DOHH2 (cell line): ENCODE data around the gene AHCTF1.

Experiments used
- H3F3A ChIP-seq: fragments of 200-600 bp; sonication (generic), shearing (Covaris generic); 2 replicates; pipeline ENCODE4 v1.6.0; 2016; ENCODE audit warnings: antibody characterized with exemption, mild to moderate bottlenecking; ENCODE audit not compliant: control insufficient read depth, insufficient read depth
- H3K27ac ChIP-seq: fragments of 200-600 bp; sonication (generic); 2 replicates; pipeline ENCODE4 v1.5.1; 2014; ENCODE audit warnings: low read depth, mild to moderate bottlenecking, low read length, moderate library complexity
- H3K27me3 ChIP-seq: fragments of 200-600 bp; sonication (generic); 2 replicates; pipeline ENCODE4 v1.6.1; 2014; ENCODE audit warnings: mild to moderate bottlenecking, low read length, mixed read lengths; ENCODE audit not compliant: control insufficient read depth
- H3K36me3 ChIP-seq: fragments of 200-600 bp; sonication (generic); 2 replicates; pipeline ENCODE4 v1.6.1; 2014; ENCODE audit warnings: mild to moderate bottlenecking, low read length, moderate library complexity, mixed read lengths; ENCODE audit not compliant: control insufficient read depth
- H3K4me1 ChIP-seq: fragments of 200-600 bp; sonication (generic); 2 replicates; pipeline ENCODE4 v1.6.1; 2014; ENCODE audit warnings: mild to moderate bottlenecking, low read length, mixed read lengths; ENCODE audit not compliant: control insufficient read depth
- H3K4me2 ChIP-seq: fragments of 200-600 bp; sonication (generic); 2 replicates; pipeline ENCODE4 v1.6.0; 2014; ENCODE audit warnings: mild to moderate bottlenecking, low read length, moderate library complexity
- H3K4me3 ChIP-seq: fragments of 200-600 bp; sonication (generic); 2 replicates; pipeline ENCODE4 v1.5.1; 2014; ENCODE audit warnings: mild to moderate bottlenecking, low read length, mixed read lengths
- H3K79me2 ChIP-seq: fragments of 200-600 bp; sonication (generic); 2 replicates; pipeline ENCODE4 v1.6.1; 2014; ENCODE audit warnings: mild to moderate bottlenecking, low read length, mixed read lengths; ENCODE audit not compliant: control insufficient read depth
- H3K9me2 ChIP-seq: fragments of 200-600 bp; sonication (generic); replicated peaks from 2 replicates; pipeline ENCODE4 v1.6.1; 2014; ENCODE audit warnings: mild to moderate bottlenecking, low read length, mixed read lengths; ENCODE audit not compliant: control insufficient read depth
- H3K9me3 ChIP-seq: fragments of 200-600 bp; sonication (generic); 2 replicates; pipeline ENCODE4 v1.6.1; 2014; ENCODE audit warnings: antibody characterized with exemption, low read length, mixed read lengths; ENCODE audit not compliant: control insufficient read depth, insufficient read depth
- H4K20me1 ChIP-seq: fragments of 200-600 bp; sonication (generic); 2 replicates; pipeline ENCODE4 v1.6.0; 2014; ENCODE audit warnings: low read depth, mild to moderate bottlenecking, antibody characterized with exemption, low read length, moderate library complexity; ENCODE audit not compliant: control insufficient read depth, insufficient read depth
- EZH2phosphoT487 ChIP-seq: fragments of 200-600 bp; sonication (generic); IDR thresholded peaks from 2 replicates; pipeline ENCODE4 v1.6.1; 2017; ENCODE audit warnings: borderline replicate concordance, mild to moderate bottlenecking, antibody characterized with exemption, low read length, moderate library complexity, mixed read lengths
- TF ChIP-seq, protein P1 (sequence below): fragments of 200-600 bp; sonication (generic); IDR thresholded peaks from one replicate; pipeline ENCODE4 v1.5.1; 2014; ENCODE audit warnings: antibody characterized with exemption, mild to moderate bottlenecking, low read depth, low read length; ENCODE audit not compliant: poor library complexity, severe bottlenecking

AHCTF1 gene

DNA sequence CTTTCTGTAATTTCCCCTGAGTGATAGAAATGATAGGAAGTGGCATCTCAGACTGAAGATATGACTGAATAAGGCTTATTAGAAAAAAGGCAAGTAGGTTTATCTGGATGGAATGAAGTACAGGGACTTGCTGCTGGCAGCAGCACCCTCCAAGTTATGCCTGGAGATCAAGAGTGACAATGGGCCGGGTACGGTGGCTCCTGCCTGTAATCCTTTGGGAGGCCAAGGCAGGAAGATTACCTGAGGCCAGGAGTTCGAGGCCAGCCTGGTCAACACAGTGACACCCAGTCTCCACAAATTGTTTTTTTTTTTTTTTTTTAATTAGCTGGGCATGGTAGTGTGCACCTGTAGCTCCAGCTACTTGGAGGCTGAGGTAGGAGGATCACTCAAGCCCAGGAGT lies 119.8 kb downstream of the AHCTF1 start:
- no peaks in the 10 kb centered on the region for H3K9me3 ChIP-seq
- TF ChIP-seq EZH2phosphoT487, result no peak
- TF ChIP-seq, protein P1, sequence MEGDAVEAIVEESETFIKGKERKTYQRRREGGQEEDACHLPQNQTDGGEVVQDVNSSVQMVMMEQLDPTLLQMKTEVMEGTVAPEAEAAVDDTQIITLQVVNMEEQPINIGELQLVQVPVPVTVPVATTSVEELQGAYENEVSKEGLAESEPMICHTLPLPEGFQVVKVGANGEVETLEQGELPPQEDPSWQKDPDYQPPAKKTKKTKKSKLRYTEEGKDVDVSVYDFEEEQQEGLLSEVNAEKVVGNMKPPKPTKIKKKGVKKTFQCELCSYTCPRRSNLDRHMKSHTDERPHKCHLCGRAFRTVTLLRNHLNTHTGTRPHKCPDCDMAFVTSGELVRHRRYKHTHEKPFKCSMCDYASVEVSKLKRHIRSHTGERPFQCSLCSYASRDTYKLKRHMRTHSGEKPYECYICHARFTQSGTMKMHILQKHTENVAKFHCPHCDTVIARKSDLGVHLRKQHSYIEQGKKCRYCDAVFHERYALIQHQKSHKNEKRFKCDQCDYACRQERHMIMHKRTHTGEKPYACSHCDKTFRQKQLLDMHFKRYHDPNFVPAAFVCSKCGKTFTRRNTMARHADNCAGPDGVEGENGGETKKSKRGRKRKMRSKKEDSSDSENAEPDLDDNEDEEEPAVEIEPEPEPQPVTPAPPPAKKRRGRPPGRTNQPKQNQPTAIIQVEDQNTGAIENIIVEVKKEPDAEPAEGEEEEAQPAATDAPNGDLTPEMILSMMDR, result no peak
- no peak overlapping the region for H3K27ac ChIP-seq

DNA sequence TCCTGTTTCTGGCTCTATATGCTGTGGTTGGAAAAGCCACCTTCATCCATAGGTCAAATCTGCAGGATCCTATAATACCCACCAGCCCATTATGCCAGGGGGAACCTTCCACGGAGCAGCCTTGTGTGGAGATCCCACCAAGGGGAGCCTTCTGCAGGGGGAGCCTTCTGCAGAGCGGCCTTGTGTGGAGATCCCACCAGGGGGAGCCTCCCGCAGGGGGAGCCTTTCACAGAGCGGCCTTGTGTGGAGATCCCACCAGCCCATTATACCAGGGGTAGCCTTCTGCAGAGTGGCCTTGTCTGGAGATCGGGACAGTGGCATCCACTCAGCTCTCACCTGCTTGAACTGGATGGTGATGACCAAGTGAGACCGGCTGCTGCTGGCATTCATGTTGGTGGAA lies 122.3 kb downstream of the AHCTF1 start:
- no peaks in the 10 kb centered on the region for H4K20me1 ChIP-seq
- H3K4me3 ChIP-seq, result no peak overlapping the region
- H3K4me1 ChIP-seq, result no peaks in the 10 kb centered on the region
- H3K9me3 ChIP-seq, result no peaks in the 10 kb centered on the region
- H3K79me2 ChIP-seq, result no peaks in the 10 kb centered on the region
- H3K4me2 ChIP-seq, result no peak overlapping the region
- no peaks in the 10 kb centered on the region for H3F3A ChIP-seq
- no peaks in the 10 kb centered on the region for H3K9me2 ChIP-seq
- no peaks in the 10 kb centered on the region for H3K36me3 ChIP-seq
- H3K27me3 ChIP-seq, result no peaks in the 10 kb centered on the region
- H3K27ac ChIP-seq, result no peak overlapping the region
- no peak for TF ChIP-seq EZH2phosphoT487
- TF ChIP-seq, protein P1, result peak; percentile 40

More for the DNA sequence above, 119.8 kb downstream of the AHCTF1 start:
- H3K9me2 ChIP-seq, result no peaks in the 10 kb centered on the region
- H3K36me3 ChIP-seq, result no peaks in the 10 kb centered on the region
- no peaks in the 10 kb centered on the region for H4K20me1 ChIP-seq
- no peaks in the 10 kb centered on the region for H3K27me3 ChIP-seq
- no peak overlapping the region for H3K4me3 ChIP-seq
- H3K4me1 ChIP-seq, result no peaks in the 10 kb centered on the region
- no peaks in the 10 kb centered on the region for H3F3A ChIP-seq
- H3K79me2 ChIP-seq, result no peaks in the 10 kb centered on the region
- H3K4me2 ChIP-seq, result no peak overlapping the region

DNA sequence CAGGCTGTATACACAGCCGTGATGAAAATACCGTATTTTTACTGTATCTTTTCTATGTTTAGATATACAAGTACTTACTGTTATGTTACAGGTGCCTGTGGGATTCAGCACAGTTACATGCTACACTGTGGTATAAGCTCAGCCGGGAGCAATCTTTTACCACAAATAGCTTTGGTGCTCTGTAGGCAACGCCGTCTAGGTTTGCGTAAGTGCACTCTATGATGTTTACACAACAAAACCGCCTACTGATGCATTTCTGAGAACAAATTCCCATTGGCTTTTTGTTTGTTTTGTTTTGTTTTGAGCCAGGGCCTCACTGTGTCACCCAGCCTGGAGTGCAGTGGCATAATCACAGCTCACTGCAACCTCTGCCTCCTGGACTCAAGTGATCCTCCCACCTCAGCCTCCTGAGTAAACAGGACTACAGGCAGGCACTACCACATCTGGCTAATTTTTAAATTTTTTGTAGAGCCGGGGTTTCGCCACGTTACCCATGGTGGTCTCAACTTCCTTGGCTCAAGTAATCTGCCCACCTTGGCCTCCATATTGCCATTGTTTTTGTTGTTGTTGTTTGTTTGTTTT lies 126.5 kb downstream of the AHCTF1 start:
- H3K27me3 ChIP-seq, result no peaks in the 10 kb centered on the region
- H3F3A ChIP-seq, result no peaks in the 10 kb centered on the region
- no peak for TF ChIP-seq EZH2phosphoT487
- TF ChIP-seq, protein P1, result no peak

More for the DNA sequence above, 126.5 kb downstream of the AHCTF1 start:
- Histone ChIP-seq H4K20me1 (no peaks in the 10 kb centered on the region), H3K4me3 (no peak overlapping the region), H3K4me2 (no peak overlapping the region), H3K36me3 (no peaks in the 10 kb centered on the region), H3K79me2 (no peaks in the 10 kb centered on the region), H3K4me1 (no peaks in the 10 kb centered on the region), H3K9me2 (no peaks in the 10 kb centered on the region), H3K9me3 (no peaks in the 10 kb centered on the region), H3K27ac (no peak overlapping the region)
